Right lobe of liver (tissue), 4 donors: ENCODE results near the gene NDUFV2.

Experiments used
- CTCF ChIP-seq, 4 donors: fragments of 200-600 bp in 3 of 4; fragments of 450-650 bp in 1 of 4; IDR thresholded peaks; one replicate each; pipeline versions ENCODE4 v1.5.1 to v1.8.0; 2016 to 2022; ENCODE audit warnings: antibody characterized with exemption in 4 of 4, mild to moderate bottlenecking in 2 of 4
- POLR2A ChIP-seq: fragments of 450-650 bp; IDR thresholded peaks from one replicate; pipeline ENCODE4 v1.6.1; 2017; ENCODE audit warnings: antibody characterized with exemption, mild to moderate bottlenecking
- donor health status: DM: no; HTN: no; CAD: no.
- donor health status: DM: no; HTN: no; CAD: no.
- donor health status: DM: no; HTN: yes; CAD: no.

GRCh38 chr18:9058406-9058805, 44.1 kb upstream of the NDUFV2 start:
- TF ChIP-seq CTCF (IDR thresholded peaks at IDR 0.05) (no peak), POLR2A (no peak)
